WTC11 (cell line): ENCODE data around the gene YTHDF1. TPM values are rescaled to one million over a fixed set of nuclear protein-coding genes. Genes with fewer than 3 reads are reported as not detected.

Experiments
- ATAC-seq: fragments of 200-7000 bp; cut with Tn5 transposase; 2 replicates; pipeline ENCODE4 v1.10.0; 2021; ENCODE audit warnings: mild to moderate bottlenecking, moderate library complexity
- CTCF ChIA-PET: fragments of 300-600 bp; sonication (Branson Sonifier 250); formaldehyde crosslinking; loops from one replicate; lab custom pipeline; 2021; ENCODE audit warnings: antibody characterized with exemption; lab: Charles Lee
- POLR2A ChIA-PET: fragments of 350-600 bp; sonication (Branson Sonifier 250); formaldehyde crosslinking; loops from one replicate; lab custom pipeline; 2021; ENCODE audit warnings: antibody characterized with exemption; lab: Charles Lee
- DNase-seq: peaks from one replicate; pipeline ENCODE4 v3.0.0; 2021; ENCODE audit warnings: low spot score
- H3K27ac Mint-ChIP-seq: 2 replicates; pipeline ENCODE4 v1.8.0; 2021; ENCODE audit warnings: mixed read lengths
- H3K27me3 Mint-ChIP-seq: 2 replicates; pipeline ENCODE4 v1.8.0; 2021; ENCODE audit warnings: low read depth, mild to moderate bottlenecking, moderate library complexity, mixed read lengths
- H3K36me3 Mint-ChIP-seq: 2 replicates; pipeline ENCODE4 v1.8.0; 2021; ENCODE audit warnings: mixed read lengths
- H3K4me1 Mint-ChIP-seq: 2 replicates; pipeline ENCODE4 v1.8.0; 2022; ENCODE audit warnings: mixed read lengths
- H3K4me3 Mint-ChIP-seq: 2 replicates; pipeline ENCODE4 v1.8.0; 2021; ENCODE audit warnings: mild to moderate bottlenecking, moderate library complexity, mixed read lengths
- H3K9me3 Mint-ChIP-seq: 2 replicates; pipeline ENCODE4 v1.8.0; 2021; ENCODE audit warnings: mixed read lengths
- AR ChIP-seq: fragments of 250-450 bp; sonication (Bioruptor Pico); IDR thresholded peaks from 2 replicates; pipeline ENCODE4 v1.9.0; 2021; ENCODE audit warnings: mild to moderate bottlenecking
- ATF1 ChIP-seq: sonication (generic); formaldehyde crosslinking; IDR thresholded peaks from 2 replicates; pipeline ENCODE4 v1.8.1; 2023; ENCODE audit warnings: mild to moderate bottlenecking, moderate library complexity, missing genetic modification reagents
- ATF2 ChIP-seq: sonication (generic); formaldehyde crosslinking; IDR thresholded peaks from 2 replicates; pipeline ENCODE4 v1.8.1; 2022; ENCODE audit warnings: low read depth, missing genetic modification reagents, borderline replicate concordance
- ATF6 ChIP-seq: sonication (generic); formaldehyde crosslinking; IDR thresholded peaks from 2 replicates; pipeline ENCODE4 v1.8.1; 2023; ENCODE audit warnings: mild to moderate bottlenecking, missing genetic modification reagents
- CBFB ChIP-seq: sonication (generic); formaldehyde crosslinking; IDR thresholded peaks from 2 replicates; pipeline ENCODE4 v1.8.1; 2022; ENCODE audit warnings: mild to moderate bottlenecking, low read depth, missing genetic modification reagents
- CREB1 ChIP-seq: sonication (generic); formaldehyde crosslinking; IDR thresholded peaks from 2 replicates; pipeline ENCODE4 v1.8.0; 2023; ENCODE audit warnings: mild to moderate bottlenecking, missing genetic modification reagents
- E2F5 ChIP-seq: sonication (generic); formaldehyde crosslinking; IDR thresholded peaks from 2 replicates; pipeline ENCODE4 v1.8.1; 2022; ENCODE audit warnings: mild to moderate bottlenecking, moderate library complexity, missing genetic modification reagents
- EMX1 ChIP-seq: fragments of 250-450 bp; sonication (Bioruptor Pico); IDR thresholded peaks from 2 replicates; pipeline ENCODE4 v1.8.0; 2021; ENCODE audit warnings: mild to moderate bottlenecking
- FOXP1 ChIP-seq: sonication (generic); formaldehyde crosslinking; IDR thresholded peaks from 2 replicates; pipeline ENCODE4 v1.8.0; 2022; ENCODE audit warnings: missing genetic modification reagents, mild to moderate bottlenecking, moderate library complexity, borderline replicate concordance
- IRF1 ChIP-seq: sonication (generic); formaldehyde crosslinking; IDR thresholded peaks from 2 replicates; pipeline ENCODE4 v1.8.0; 2023; ENCODE audit warnings: missing genetic modification reagents
- JAZF1 ChIP-seq: fragments of 250-450 bp; sonication (Bioruptor Pico); IDR thresholded peaks from 2 replicates; pipeline ENCODE4 v1.9.0; 2021; ENCODE audit warnings: moderate library complexity, mild to moderate bottlenecking, inconsistent platforms
- KAT7 ChIP-seq: sonication (generic); formaldehyde crosslinking; IDR thresholded peaks from 2 replicates; pipeline ENCODE4 v1.8.1; 2023; ENCODE audit warnings: missing genetic modification reagents, mild to moderate bottlenecking, borderline replicate concordance
- PRRX2 ChIP-seq: fragments of 250-450 bp; sonication (Bioruptor Pico); IDR thresholded peaks from 2 replicates; pipeline ENCODE4 v1.8.0; 2021; ENCODE audit warnings: mild to moderate bottlenecking
- SOX15 ChIP-seq: fragments of 250-450 bp; sonication (Bioruptor Pico); IDR thresholded peaks from 2 replicates; pipeline ENCODE4 v1.9.0; 2021; ENCODE audit warnings: mild to moderate bottlenecking
- USF2 ChIP-seq: sonication (generic); formaldehyde crosslinking; IDR thresholded peaks from 2 replicates; pipeline ENCODE4 v1.8.1; 2023; ENCODE audit warnings: mild to moderate bottlenecking, missing genetic modification reagents, moderate library complexity
- ZBTB21 ChIP-seq: sonication (generic); formaldehyde crosslinking; IDR thresholded peaks from 2 replicates; pipeline ENCODE4 v1.8.1; 2023; ENCODE audit warnings: mild to moderate bottlenecking, missing genetic modification reagents, borderline replicate concordance
- ZBTB43 ChIP-seq: sonication (generic); formaldehyde crosslinking; IDR thresholded peaks from 2 replicates; pipeline ENCODE4 v1.8.1; 2023; ENCODE audit warnings: mild to moderate bottlenecking, missing genetic modification reagents
- ZNF219 ChIP-seq: sonication (generic); formaldehyde crosslinking; IDR thresholded peaks from 2 replicates; pipeline ENCODE4 v1.8.0; 2023; ENCODE audit warnings: missing genetic modification reagents, mild to moderate bottlenecking, borderline replicate concordance
- ZNF317 ChIP-seq: sonication (generic); formaldehyde crosslinking; IDR thresholded peaks from 2 replicates; pipeline ENCODE4 v1.8.1; 2023; ENCODE audit warnings: low read depth, mild to moderate bottlenecking, moderate library complexity, missing genetic modification reagents, borderline replicate concordance
- ZNF416 ChIP-seq: fragments of 250-450 bp; sonication (Bioruptor Pico); IDR thresholded peaks from 2 replicates; pipeline ENCODE4 v1.9.0; 2021; ENCODE audit warnings: mild to moderate bottlenecking, inconsistent platforms
- total RNA-seq: library from RNA; stranded (reverse); gene quantifications from 3 replicates; pipeline ENCODE4 v1.2.3, GENCODE V29; 2021

YTHDF1 gene
- total RNA-seq, 1 experiment from 2014 or later, result 61.3 TPM

GRCh38 chr20:63228806-63229205 is 12.9 kb upstream of the YTHDF1 start:
- H3K4me3 Mint-ChIP-seq, result peak overlapping the region; percentile 35; the same call in 1 of the 2 replicates
- peaks cover 26% of the 10 kb centered on the region for H3K4me1 Mint-ChIP-seq
- POLR2A ChIA-PET, result no interaction called here
- no peaks in the 10 kb centered on the region for H3K36me3 Mint-ChIP-seq
- CTCF ChIA-PET, result interaction anchor here (0.6 to 1.0 kb wide), 5 partner anchors 18 to 150 kb away, joined by 3 to 5 read pairs (median 5); no protein-coding TSS in a partner anchor
- peaks cover 11% of the 10 kb centered on the region for H3K27me3 Mint-ChIP-seq
- no peaks in the 10 kb centered on the region for H3K9me3 Mint-ChIP-seq
- DNase-seq (no peak), ATAC-seq (peak; percentile 30)
- no peak overlapping the region; the same call in 1 of the 2 replicates for H3K27ac Mint-ChIP-seq
- TF ChIP-seq ATF2 (CRISPR knock-in tag) (no peak), EMX1 (CRISPR knock-in tag) (no peak), AR (no peak), SOX15 (no peak), IRF1 (CRISPR knock-in tag) (no peak), JAZF1 (CRISPR knock-in tag) (no peak), ZNF416 (CRISPR knock-in tag) (no peak)

GRCh38 chr20:63227260-63227659 is 11.3 kb upstream of the YTHDF1 start:
- Mint-ChIP-seq H3K36me3 (no peaks in the 10 kb centered on the region), H3K27me3 (peaks cover 10% of the 10 kb centered on the region)
- TF ChIP-seq ATF1 (CRISPR knock-in tag), result no peak
- TF ChIP-seq, all 79 proteins: peak for 0
- Mint-ChIP-seq H3K27ac (no peak overlapping the region), H3K4me3 (no peak overlapping the region), H3K4me1 (peaks cover 26% of the 10 kb centered on the region), H3K9me3 (no peaks in the 10 kb centered on the region)
- ChIA-PET POLR2A (interaction anchor here (0.7 kb wide), 1 partner anchor 990 kb away, joined by 4 read pairs; no protein-coding TSS in a partner anchor), CTCF (interaction anchor here (2.3 kb wide), 1 partner anchor 26 kb away, joined by 6 read pairs; no protein-coding TSS in a partner anchor)
- ATAC-seq (no peak), DNase-seq (no peak)

GRCh38 chr20:63226042-63226943 is 10.4 kb upstream of the YTHDF1 start:
- Mint-ChIP-seq H3K27ac (no peak overlapping the region), H3K27me3 (peaks cover 4% of the 10 kb centered on the region; the same call in 1 of the 2 replicates), H3K4me3 (no peak overlapping the region), H3K36me3 (no peaks in the 10 kb centered on the region), H3K9me3 (no peaks in the 10 kb centered on the region), H3K4me1 (peaks cover 26% of the 10 kb centered on the region)
- CTCF ChIA-PET, result interaction anchor here (0.5 to 4.8 kb wide), 5 partner anchors 9 to 83 kb away, joined by 3 to 151 read pairs (median 6); partner anchors contain the start of gene BIRC7
- DNase-seq, result no peak
- POLR2A ChIA-PET, result no interaction called here
- no peak for ATAC-seq
- no peak for TF ChIP-seq ATF1 (CRISPR knock-in tag)
- no peak for TF ChIP-seq ZNF416 (CRISPR knock-in tag)
- no peak for TF ChIP-seq ZBTB21 (CRISPR knock-in tag)
- no peak for TF ChIP-seq ZBTB43 (CRISPR knock-in tag)
- no peak for TF ChIP-seq KAT7
- no peak for TF ChIP-seq PRRX2 (CRISPR knock-in tag)
- no peak for TF ChIP-seq ZNF219 (CRISPR knock-in tag)
- TF ChIP-seq CBFB (CRISPR knock-in tag), result no peak
- no peak for TF ChIP-seq ZNF317 (CRISPR knock-in tag)
- no peak for TF ChIP-seq ATF6
- no peak for TF ChIP-seq CREB1 (CRISPR knock-in tag)
- no peak for TF ChIP-seq E2F5
- no peak for TF ChIP-seq EMX1 (CRISPR knock-in tag)
- no peak for TF ChIP-seq FOXP1 (CRISPR knock-in tag)
- TF ChIP-seq USF2 (CRISPR knock-in tag), result no peak
